Measurements from ENCODE around the gene PAX7. TPM values are rescaled to one million over a fixed set of nuclear protein-coding genes. Genes with fewer than 3 reads are reported as not detected.

PAX7 gene
- polyA plus RNA-seq, 2 of the 4 experiments (the other 2 are of a cell fraction), result 0.23 to 0.48 TPM

GRCh38 chr1:18711536-18712251, 81.0 kb downstream of the PAX7 start:
- no peak overlapping the region for H3K27ac ChIP-seq
- ATAC-seq, result no peak
- H3K9me3 ChIP-seq, result no peaks in the 10 kb centered on the region
- no peaks in the 10 kb centered on the region for H3K4me1 ChIP-seq
- POLR2A ChIA-PET, result no interaction called here
- CTCF ChIA-PET, result interaction anchor here (1.5 kb wide), 1 partner anchor 11 kb away, joined by 4 read pairs; no protein-coding TSS in a partner anchor
- TF ChIP-seq MAFK (IDR thresholded peaks at IDR 0.05; ENCODE audit: partially characterized antibody) (no peak), CTCF (IDR thresholded peaks at IDR 0.05) (no peak), CHD4 (IDR thresholded peaks at IDR 0.05; ENCODE audit: borderline replicate concordance) (no peak), ATOH8 (CRISPR knock-in tag; IDR thresholded peaks at IDR 0.05; ENCODE audit: low read depth) (no peak), ZFP36 (IDR thresholded peaks at IDR 0.05; ENCODE audit: borderline replicate concordance, partially characterized antibody) (no peak), NR3C1 (IDR thresholded peaks at IDR 0.05) (no peak), TFCP2L1 (CRISPR knock-in tag; IDR thresholded peaks at IDR 0.05) (no peak), HOXA7 (CRISPR knock-in tag; IDR thresholded peaks at IDR 0.05) (no peak), HES2 (IDR thresholded peaks at IDR 0.05) (no peak), E2F6 (IDR thresholded peaks at IDR 0.05; ENCODE audit: borderline replicate concordance, low read depth) (no peak), HMGXB4 (CRISPR knock-in tag; IDR thresholded peaks at IDR 0.05; ENCODE audit: borderline replicate concordance) (no peak), FOSL2 (IDR thresholded peaks at IDR 0.05) (no peak), FOSL2 (CRISPR knock-in tag; IDR thresholded peaks at IDR 0.05) (no peak), HDAC2 (IDR thresholded peaks at IDR 0.05) (no peak), PHF8 (IDR thresholded peaks at IDR 0.05; ENCODE audit: borderline replicate concordance, low read depth) (no peak), JUNB (IDR thresholded peaks at IDR 0.05) (no peak), BHLHE40 (IDR thresholded peaks at IDR 0.05; ENCODE audit: low read depth, low read length) (no peak), PBX3 (IDR thresholded peaks at IDR 0.05) (no peak), ELK1 (IDR thresholded peaks at IDR 0.05; ENCODE audit: low read depth, low read length) (no peak), CBX8 (IDR thresholded peaks at IDR 0.05) (no peak)
- H3K4me3 ChIP-seq, result no peak overlapping the region
- no peak for FAIRE-seq
- H3K4me2 ChIP-seq, result no peak overlapping the region
- DNase-seq (ENCODE audit: low read depth in 1 of 2, low spot score in 1 of 2), result no peak
- 74% methylated on average over 7 of the region's 11 CpGs for whole genome bisulfite sequencing (ENCODE audit: missing lambda C conversion rate)
